Measurements from ENCODE around the gene FBXL13.
"Not testable (repeated sequence)": the region's sequence is repeated elsewhere in the genome, so short reads cannot be mapped to it uniquely, and the experiment has no call there.

The FBXL13 gene

DNA sequence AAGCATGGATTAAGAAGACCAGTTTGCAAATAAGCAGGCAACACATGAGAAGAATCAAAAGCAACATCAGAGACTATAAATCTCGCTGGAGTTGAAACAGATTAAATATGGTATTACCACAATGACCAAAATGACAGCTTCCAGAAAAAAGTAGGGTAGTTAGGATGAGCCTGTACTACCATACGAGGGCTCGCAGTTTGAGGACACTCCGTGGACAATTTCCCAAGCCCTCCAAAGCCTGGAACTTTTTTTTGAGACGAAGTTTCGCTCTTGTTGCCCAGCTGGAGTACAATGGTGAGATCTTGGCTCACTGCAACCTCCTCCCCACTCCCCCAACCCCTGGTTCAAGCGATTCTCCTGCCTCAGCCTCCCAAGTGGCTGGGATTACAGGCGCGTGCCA, 160.8 kb downstream of the FBXL13 start:
- Histone ChIP-seq H3K4me3 (ENCODE audit: low read depth in 1 of 2, low read length in 2 of 2) (no peak overlapping the region), H3K36me3 (ENCODE audit: control insufficient read depth in 1 of 2, insufficient read depth in 2 of 2, low read length in 2 of 2) (no peaks in the 10 kb centered on the region), H3K27me3 (ENCODE audit: control insufficient read depth in 1 of 2, insufficient read depth in 2 of 2, low read length in 2 of 2) (no peaks in the 10 kb centered on the region), H3K27ac (ENCODE audit: low read depth, low read length) (no peak overlapping the region), H3K9ac (ENCODE audit: low read depth in 1 of 2, low read length in 2 of 2) (no peak overlapping the region), H3K4me1 (ENCODE audit: control insufficient read depth in 1 of 2, insufficient read depth in 2 of 2, low read length in 2 of 2) (no peaks in the 10 kb centered on the region), H3K9me3 (ENCODE audit: control insufficient read depth in 1 of 2, low read length in 2 of 2) (no peaks in the 10 kb centered on the region)

DNA sequence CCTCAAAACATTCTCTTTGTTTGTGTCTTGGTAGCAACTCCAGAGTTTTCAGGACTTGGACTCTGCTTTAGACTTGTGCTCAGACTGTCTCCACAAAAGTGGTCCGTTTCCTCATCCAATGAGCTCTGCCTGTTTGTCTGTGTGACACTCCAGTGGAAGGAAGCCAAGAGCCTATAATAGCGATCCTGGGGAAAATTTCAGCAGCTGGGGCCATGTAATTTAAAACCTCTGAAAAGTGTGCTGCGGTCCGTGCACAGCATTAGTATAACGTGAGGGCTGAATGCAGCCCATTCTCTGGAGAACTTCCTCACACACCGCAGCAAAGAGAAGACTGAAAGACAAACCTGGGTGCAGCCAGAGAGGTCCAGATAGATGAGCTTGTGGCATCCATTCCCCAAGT, 161.9 kb downstream of the FBXL13 start, which contains the start of gene LRRC17:
Gene LRRC17, plus strand, starts transcription at position 259 of the 400 bp plus-strand sequence. CDS start 20,914 bp downstream, outside the sequence.
- Histone ChIP-seq H3K9ac (ENCODE audit: low read depth in 1 of 2, low read length in 2 of 2) (no peak within 1 kb of the TSS), H3K27me3 (ENCODE audit: control insufficient read depth in 1 of 2, insufficient read depth in 2 of 2, low read length in 2 of 2) (no peaks in the 10 kb centered on the region), H3K9me3 (ENCODE audit: control insufficient read depth in 1 of 2, low read length in 2 of 2) (peaks cover 0 to 3% of the 10 kb centered on the region in 2 donors), H3K36me3 (ENCODE audit: control insufficient read depth in 1 of 2, insufficient read depth in 2 of 2, low read length in 2 of 2) (no peaks in the 10 kb centered on the region), H3K27ac (ENCODE audit: low read depth, low read length) (no peak within 1 kb of the TSS), H3K4me1 (ENCODE audit: control insufficient read depth in 1 of 2, insufficient read depth in 2 of 2, low read length in 2 of 2) (no peaks in the 10 kb centered on the region), H3K4me3 (ENCODE audit: low read depth in 1 of 2, low read length in 2 of 2) (peak within 1 kb of the TSS in 1 of 2 donors; percentile 5)

DNA sequence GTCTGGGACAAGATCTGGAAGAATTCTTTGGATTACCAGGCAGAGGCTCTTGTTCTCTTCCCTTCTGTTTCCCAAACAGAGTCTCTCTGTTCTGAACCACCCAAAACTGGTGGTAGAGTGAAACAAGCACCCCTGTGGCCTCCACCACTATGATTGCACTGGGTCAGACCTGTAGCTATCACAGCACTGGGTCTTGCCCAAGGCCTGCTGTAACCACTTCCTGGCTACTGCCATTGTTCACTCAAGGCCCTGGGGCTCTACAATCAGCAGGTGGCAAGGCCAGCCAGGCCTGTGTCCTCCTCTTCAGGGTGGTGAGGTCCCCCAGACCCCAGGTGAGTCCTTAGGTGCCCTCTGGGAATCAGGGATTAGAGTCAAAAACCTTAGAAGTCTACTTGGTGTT, 165.9 kb downstream of the FBXL13 start:
- peaks cover 0 to 3% of the 10 kb centered on the region in 2 donors for H3K9me3 ChIP-seq (ENCODE audit: control insufficient read depth in 1 of 2, low read length in 2 of 2)
- H3K4me1 ChIP-seq (ENCODE audit: control insufficient read depth in 1 of 2, insufficient read depth in 2 of 2, low read length in 2 of 2) = no peaks in the 10 kb centered on the region
- H3K27ac ChIP-seq (ENCODE audit: low read depth, low read length) = no peak overlapping the region
- no peaks in the 10 kb centered on the region for H3K27me3 ChIP-seq (ENCODE audit: control insufficient read depth in 1 of 2, insufficient read depth in 2 of 2, low read length in 2 of 2)
- H3K9ac ChIP-seq (ENCODE audit: low read depth in 1 of 2, low read length in 2 of 2) = no peak overlapping the region
- H3K4me3 ChIP-seq (ENCODE audit: low read depth in 1 of 2, low read length in 2 of 2) = no peak overlapping the region
- no peaks in the 10 kb centered on the region for H3K36me3 ChIP-seq (ENCODE audit: control insufficient read depth in 1 of 2, insufficient read depth in 2 of 2, low read length in 2 of 2)

DNA sequence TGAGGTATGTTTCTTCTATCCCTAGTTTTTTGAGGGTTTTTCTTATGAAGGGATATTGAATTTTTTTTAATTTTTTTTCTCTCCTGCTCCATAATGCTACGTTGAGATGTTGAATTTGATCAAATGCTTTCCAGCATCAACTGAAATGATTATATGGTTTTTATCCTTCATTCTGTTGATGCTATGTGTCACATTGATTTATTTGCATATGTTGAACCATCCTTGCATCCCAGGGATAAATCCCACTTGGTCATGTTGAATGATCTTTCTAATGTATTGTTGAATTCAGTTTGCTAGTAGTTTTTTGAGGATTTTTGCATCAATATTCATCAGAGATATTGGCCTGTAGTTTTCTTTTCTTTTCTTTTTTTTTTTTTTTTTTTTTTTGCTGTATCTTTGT, 171.0 kb downstream of the FBXL13 start:
- H3K9me3 ChIP-seq (ENCODE audit: control insufficient read depth in 1 of 2, low read length in 2 of 2); H3K4me1 ChIP-seq (ENCODE audit: control insufficient read depth in 1 of 2, insufficient read depth in 2 of 2, low read length in 2 of 2); H3K4me3 ChIP-seq (ENCODE audit: low read depth in 1 of 2, low read length in 2 of 2); H3K27me3 ChIP-seq (ENCODE audit: control insufficient read depth in 1 of 2, insufficient read depth in 2 of 2, low read length in 2 of 2); H3K27ac ChIP-seq (ENCODE audit: low read depth, low read length); H3K9ac ChIP-seq (ENCODE audit: low read depth in 1 of 2, low read length in 2 of 2); H3K36me3 ChIP-seq (ENCODE audit: control insufficient read depth in 1 of 2, insufficient read depth in 2 of 2, low read length in 2 of 2): not testable (repeated sequence)

DNA sequence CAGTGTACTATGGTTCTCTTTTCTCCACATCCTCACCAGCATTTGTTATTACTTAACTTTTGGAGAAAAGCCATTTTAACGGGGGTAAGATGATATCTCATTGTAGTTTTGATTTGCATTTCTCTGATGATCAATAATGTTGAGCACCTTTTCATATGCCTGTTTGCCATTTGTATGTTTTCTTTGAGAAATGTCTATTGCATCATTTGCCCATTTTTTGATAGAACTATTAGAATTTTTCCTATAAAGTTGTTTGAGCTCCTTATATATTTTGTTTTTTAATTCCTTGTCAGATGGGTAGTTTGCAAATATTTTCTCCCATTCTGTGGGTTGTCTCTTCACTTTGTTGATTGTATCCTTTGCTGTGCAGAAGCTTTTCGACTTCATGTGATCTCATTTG, 172.5 kb downstream of the FBXL13 start:
- not testable (repeated sequence) for H3K27me3 ChIP-seq (ENCODE audit: control insufficient read depth in 1 of 2, insufficient read depth in 2 of 2, low read length in 2 of 2); H3K36me3 ChIP-seq (ENCODE audit: control insufficient read depth in 1 of 2, insufficient read depth in 2 of 2, low read length in 2 of 2); H3K4me1 ChIP-seq (ENCODE audit: control insufficient read depth in 1 of 2, insufficient read depth in 2 of 2, low read length in 2 of 2); H3K9me3 ChIP-seq (ENCODE audit: control insufficient read depth in 1 of 2, low read length in 2 of 2); H3K9ac ChIP-seq (ENCODE audit: low read depth in 1 of 2, low read length in 2 of 2); H3K4me3 ChIP-seq (ENCODE audit: low read depth in 1 of 2, low read length in 2 of 2); H3K27ac ChIP-seq (ENCODE audit: low read depth, low read length)

DNA sequence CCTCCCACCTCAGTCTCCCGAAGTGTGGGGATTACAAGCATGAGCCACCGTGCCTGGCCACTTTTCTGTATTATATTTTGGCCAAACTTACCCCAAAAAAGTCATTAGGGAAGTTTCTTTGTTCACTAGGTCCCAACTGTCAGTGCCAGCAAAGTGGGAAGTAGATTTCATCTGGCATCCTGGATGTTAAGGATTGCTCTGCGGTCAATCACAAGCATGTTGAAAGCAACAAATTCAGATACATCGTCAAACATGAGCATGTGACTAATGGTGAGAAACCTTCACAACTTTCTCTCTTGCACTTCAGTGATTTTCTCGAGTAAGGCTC, 176.1 kb downstream of the FBXL13 start:
- Histone ChIP-seq H3K27me3 (ENCODE audit: control insufficient read depth in 1 of 2, insufficient read depth in 2 of 2, low read length in 2 of 2) (no peaks in the 10 kb centered on the region), H3K4me3 (ENCODE audit: low read depth in 1 of 2, low read length in 2 of 2) (no peak overlapping the region), H3K9ac (ENCODE audit: low read depth in 1 of 2, low read length in 2 of 2) (no peak overlapping the region), H3K27ac (ENCODE audit: low read depth, low read length) (no peak overlapping the region), H3K4me1 (ENCODE audit: control insufficient read depth in 1 of 2, insufficient read depth in 2 of 2, low read length in 2 of 2) (no peaks in the 10 kb centered on the region), H3K9me3 (ENCODE audit: control insufficient read depth in 1 of 2, low read length in 2 of 2) (no peaks in the 10 kb centered on the region), H3K36me3 (ENCODE audit: control insufficient read depth in 1 of 2, insufficient read depth in 2 of 2, low read length in 2 of 2) (no peaks in the 10 kb centered on the region)

DNA sequence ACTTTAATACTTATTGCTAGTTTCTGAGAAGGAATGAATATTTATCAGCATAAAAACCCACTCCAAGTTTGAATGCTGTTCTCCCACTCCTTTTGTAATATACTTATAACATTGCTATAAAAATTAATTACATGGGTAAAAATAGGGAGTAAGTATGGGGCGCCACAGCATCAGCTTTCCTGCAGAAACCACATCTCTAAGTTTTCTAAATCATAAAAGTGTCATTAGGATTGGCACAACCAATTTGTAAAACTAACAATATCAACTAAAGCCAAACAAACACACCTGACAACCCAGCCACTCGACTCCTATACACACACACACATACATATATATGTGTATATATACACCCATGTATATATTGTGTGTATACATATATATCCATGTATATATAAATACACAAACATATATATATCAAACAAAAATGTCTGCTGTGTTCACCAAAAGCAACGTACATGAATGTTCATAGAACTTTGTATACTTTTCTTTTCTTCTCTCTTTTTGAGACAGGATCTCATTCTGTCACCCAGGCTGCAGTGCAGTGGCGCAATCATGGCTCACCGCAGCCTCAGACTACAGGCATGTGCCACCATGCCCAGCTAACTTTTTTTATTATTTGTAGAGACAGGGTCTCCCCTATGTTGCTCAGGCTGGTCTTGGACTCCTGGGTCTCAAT, 176.6 kb downstream of the FBXL13 start:
- H3K4me1 ChIP-seq (ENCODE audit: control insufficient read depth in 1 of 2, insufficient read depth in 2 of 2, low read length in 2 of 2) = no peaks in the 10 kb centered on the region
- no peaks in the 10 kb centered on the region for H3K27me3 ChIP-seq (ENCODE audit: control insufficient read depth in 1 of 2, insufficient read depth in 2 of 2, low read length in 2 of 2)
- no peaks in the 10 kb centered on the region for H3K36me3 ChIP-seq (ENCODE audit: control insufficient read depth in 1 of 2, insufficient read depth in 2 of 2, low read length in 2 of 2)
- H3K27ac ChIP-seq (ENCODE audit: low read depth, low read length) = no peak overlapping the region
- H3K9ac ChIP-seq (ENCODE audit: low read depth in 1 of 2, low read length in 2 of 2) = no peak overlapping the region
- H3K4me3 ChIP-seq (ENCODE audit: low read depth in 1 of 2, low read length in 2 of 2) = no peak overlapping the region
- H3K9me3 ChIP-seq (ENCODE audit: control insufficient read depth in 1 of 2, low read length in 2 of 2) = no peaks in the 10 kb centered on the region

DNA sequence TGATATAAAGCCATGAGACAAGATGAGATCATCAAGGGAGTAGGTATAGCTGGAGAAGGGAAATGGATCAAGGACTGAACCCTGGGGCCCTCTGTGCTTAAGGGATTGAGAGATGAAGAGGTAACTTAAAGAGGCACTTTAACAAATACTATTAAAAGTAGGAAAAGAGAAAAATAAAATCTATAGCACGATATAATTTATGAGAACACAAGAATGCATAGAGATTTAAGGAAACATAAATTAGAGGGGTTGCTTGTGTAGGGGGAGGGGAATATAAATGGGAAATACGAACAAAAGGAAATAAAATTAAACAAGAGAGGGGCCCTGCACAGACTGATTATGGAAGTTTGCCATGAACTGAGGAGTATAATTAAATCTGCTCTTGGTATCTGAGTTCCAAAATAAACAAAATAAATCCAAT, 177.4 kb downstream of the FBXL13 start:
- no peak overlapping the region for H3K9ac ChIP-seq (ENCODE audit: low read depth in 1 of 2, low read length in 2 of 2)
- no peak overlapping the region for H3K4me3 ChIP-seq (ENCODE audit: low read depth in 1 of 2, low read length in 2 of 2)
- H3K4me1 ChIP-seq (ENCODE audit: control insufficient read depth in 1 of 2, insufficient read depth in 2 of 2, low read length in 2 of 2) = no peaks in the 10 kb centered on the region
- no peaks in the 10 kb centered on the region for H3K27me3 ChIP-seq (ENCODE audit: control insufficient read depth in 1 of 2, insufficient read depth in 2 of 2, low read length in 2 of 2)
- no peaks in the 10 kb centered on the region for H3K36me3 ChIP-seq (ENCODE audit: control insufficient read depth in 1 of 2, insufficient read depth in 2 of 2, low read length in 2 of 2)
- no peaks in the 10 kb centered on the region for H3K9me3 ChIP-seq (ENCODE audit: control insufficient read depth in 1 of 2, low read length in 2 of 2)
- no peak overlapping the region for H3K27ac ChIP-seq (ENCODE audit: low read depth, low read length)

DNA sequence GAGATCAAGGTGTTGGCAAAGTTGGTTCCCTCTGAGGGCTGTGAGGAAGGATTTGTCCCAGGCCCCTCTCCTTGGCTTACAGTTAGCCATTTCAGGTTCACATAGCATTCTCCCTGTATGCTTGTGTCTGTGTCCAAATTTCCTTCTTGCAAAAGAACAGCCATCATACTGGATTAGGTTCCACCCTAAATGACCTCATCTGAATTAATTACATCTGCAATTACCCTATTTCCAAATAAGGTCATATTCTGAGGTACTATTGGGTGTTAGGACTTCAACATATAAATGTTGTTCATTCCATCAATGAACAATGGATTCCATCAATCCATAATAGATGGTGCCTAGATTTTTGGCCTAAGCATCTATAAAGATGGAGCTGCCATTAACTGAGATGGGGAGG, 178.0 kb downstream of the FBXL13 start:
- no peaks in the 10 kb centered on the region for H3K4me1 ChIP-seq (ENCODE audit: control insufficient read depth in 1 of 2, insufficient read depth in 2 of 2, low read length in 2 of 2)
- no peak overlapping the region for H3K9ac ChIP-seq (ENCODE audit: low read depth in 1 of 2, low read length in 2 of 2)
- no peaks in the 10 kb centered on the region for H3K27me3 ChIP-seq (ENCODE audit: control insufficient read depth in 1 of 2, insufficient read depth in 2 of 2, low read length in 2 of 2)
- H3K9me3 ChIP-seq (ENCODE audit: control insufficient read depth in 1 of 2, low read length in 2 of 2) = no peaks in the 10 kb centered on the region
- H3K4me3 ChIP-seq (ENCODE audit: low read depth in 1 of 2, low read length in 2 of 2) = no peak overlapping the region
- H3K27ac ChIP-seq (ENCODE audit: low read depth, low read length) = no peak overlapping the region
- H3K36me3 ChIP-seq (ENCODE audit: control insufficient read depth in 1 of 2, insufficient read depth in 2 of 2, low read length in 2 of 2) = no peaks in the 10 kb centered on the region

DNA sequence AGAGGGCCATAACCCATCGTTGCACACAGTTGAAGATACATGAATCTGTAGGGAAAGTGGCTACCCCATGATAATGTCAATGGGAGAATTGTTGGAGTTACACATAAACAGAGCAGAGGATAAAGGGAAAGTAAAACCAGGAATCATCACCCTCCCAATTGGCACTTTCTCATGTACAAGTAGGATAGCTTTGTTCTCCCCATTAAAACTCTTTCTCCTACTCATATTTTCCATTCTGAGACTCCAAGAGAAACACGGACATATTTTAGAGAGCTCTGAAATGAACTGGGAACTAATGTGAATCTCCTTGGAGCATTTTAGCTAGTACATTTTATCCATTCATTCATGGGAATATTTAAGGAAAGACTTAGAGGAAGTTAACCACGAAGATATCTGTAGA, 179.0 kb downstream of the FBXL13 start:
- Histone ChIP-seq H3K27me3 (ENCODE audit: control insufficient read depth in 1 of 2, insufficient read depth in 2 of 2, low read length in 2 of 2) (no peaks in the 10 kb centered on the region), H3K9ac (ENCODE audit: low read depth in 1 of 2, low read length in 2 of 2) (no peak overlapping the region), H3K4me1 (ENCODE audit: control insufficient read depth in 1 of 2, insufficient read depth in 2 of 2, low read length in 2 of 2) (no peaks in the 10 kb centered on the region), H3K27ac (ENCODE audit: low read depth, low read length) (no peak overlapping the region), H3K9me3 (ENCODE audit: control insufficient read depth in 1 of 2, low read length in 2 of 2) (no peaks in the 10 kb centered on the region), H3K4me3 (ENCODE audit: low read depth in 1 of 2, low read length in 2 of 2) (no peak overlapping the region), H3K36me3 (ENCODE audit: control insufficient read depth in 1 of 2, insufficient read depth in 2 of 2, low read length in 2 of 2) (no peaks in the 10 kb centered on the region)

All from duodenal mucosa (tissue), 2 donors.